ENCODE measurements around the gene KIF26B.

Gene KIF26B

GRCh38 chr1:245213066-245213831 lies 58.5 kb downstream of the KIF26B start:
- H3K4me3 ChIP-seq (ENCODE audit: low read depth, low read length): no peak overlapping the region
- DNase-seq (ENCODE audit: low read depth): no peak
- TF ChIP-seq MAX (IDR thresholded peaks at IDR 0.05; ENCODE audit: low read depth, low read length): no peak
- no peak for TF ChIP-seq MYC (IDR thresholded peaks at IDR 0.05; ENCODE audit: low read depth, low read length)
- no peak for TF ChIP-seq POLR2A (IDR thresholded peaks at IDR 0.05; ENCODE audit: extremely low read depth, insufficient read length)
- no peak for TF ChIP-seq CTCF (IDR thresholded peaks at IDR 0.05; ENCODE audit: low read depth, low read length)

- DNase-seq (ENCODE audit: low read depth): no peak
- TF ChIP-seq MYC (IDR thresholded peaks at IDR 0.05; ENCODE audit: low read depth, low read length): no peak
- no peak for TF ChIP-seq MAX (IDR thresholded peaks at IDR 0.05; ENCODE audit: low read depth, low read length)
- TF ChIP-seq POLR2A (IDR thresholded peaks at IDR 0.05; ENCODE audit: extremely low read depth, insufficient read length): no peak
- H3K4me3 ChIP-seq (ENCODE audit: low read depth, low read length): no peak overlapping the region
Measured at GRCh38 chr1:245215071-245215470, 60.3 kb downstream of the KIF26B start.

- TF ChIP-seq MYC (IDR thresholded peaks at IDR 0.05; ENCODE audit: low read depth, low read length): no peak
- TF ChIP-seq CTCF (IDR thresholded peaks at IDR 0.05; ENCODE audit: low read depth, low read length): no peak
- no peak for TF ChIP-seq MAX (IDR thresholded peaks at IDR 0.05; ENCODE audit: low read depth, low read length)
- no peak for TF ChIP-seq POLR2A (IDR thresholded peaks at IDR 0.05; ENCODE audit: extremely low read depth, insufficient read length)
- DNase-seq (ENCODE audit: low read depth): no peak
- no peak overlapping the region for H3K4me3 ChIP-seq (ENCODE audit: low read depth, low read length)
Measured at GRCh38 chr1:245216366-245217115, 61.8 kb downstream of the KIF26B start.

GRCh38 chr1:245217853-245218608 lies 63.2 kb downstream of the KIF26B start:
- no peak for DNase-seq (ENCODE audit: low read depth)
- TF ChIP-seq CTCF (IDR thresholded peaks at IDR 0.05; ENCODE audit: low read depth, low read length): no peak
- no peak for TF ChIP-seq POLR2A (IDR thresholded peaks at IDR 0.05; ENCODE audit: extremely low read depth, insufficient read length)
- no peak for TF ChIP-seq MYC (IDR thresholded peaks at IDR 0.05; ENCODE audit: low read depth, low read length)
- no peak for TF ChIP-seq MAX (IDR thresholded peaks at IDR 0.05; ENCODE audit: low read depth, low read length)
- no peak overlapping the region for H3K4me3 ChIP-seq (ENCODE audit: low read depth, low read length)

GRCh38 chr1:245220381-245220985 lies 65.7 kb downstream of the KIF26B start:
- no peak for DNase-seq (ENCODE audit: low read depth)
- TF ChIP-seq CTCF (IDR thresholded peaks at IDR 0.05; ENCODE audit: low read depth, low read length) (no peak), MYC (IDR thresholded peaks at IDR 0.05; ENCODE audit: low read depth, low read length) (no peak)
- H3K4me3 ChIP-seq (ENCODE audit: low read depth, low read length): no peak overlapping the region

All from NB4 (cell line).